ENCODE measurements around the gene OR2G2. TPM values are rescaled to one million over a fixed set of nuclear protein-coding genes. Genes with fewer than 3 reads are reported as not detected.

Gene OR2G2
- total and polyA plus RNA-seq, 2 of the 13 experiments (the other 11 are each of a cell fraction or from before 2014, with no cell fraction given), result not detected

- Histone ChIP-seq H3K27ac (ENCODE audit: extremely low read length, insufficient read depth, low read length) (no peak overlapping the region), H2AFZ (ENCODE audit: low read length) (no peak overlapping the region), H3K36me3 (replicated peaks in 1 of 2; ENCODE audit: control insufficient read depth in 1 of 2, insufficient read depth in 2 of 2, low read length in 2 of 2) (no peaks in the 10 kb centered on the region), H4K20me1 (ENCODE audit: insufficient read depth, low read length) (no peaks in the 10 kb centered on the region), H3K4me1 (ENCODE audit: insufficient read depth, low read length) (no peaks in the 10 kb centered on the region), H3K27me3 (ENCODE audit: control insufficient read depth in 1 of 2, insufficient read depth in 2 of 2, low read length in 2 of 2) (peaks cover 0 to 4% of the 10 kb centered on the region in 2 experiments; a peak in 3 of 5 replicates), H3K4me3 (replicated peaks in 1 of 3; ENCODE audit: insufficient read depth in 1 of 3, low read depth in 2 of 3, low read length in 3 of 3) (no peak overlapping the region), H3K4me2 (ENCODE audit: low read depth, low read length) (no peak overlapping the region), H3K9ac (ENCODE audit: insufficient read depth, low read depth, low read length) (no peak overlapping the region), H3K9me3 (ENCODE audit: low read length) (no peaks in the 10 kb centered on the region), H3K79me2 (ENCODE audit: insufficient read depth, low read length) (no peaks in the 10 kb centered on the region)
- no TSS peak for BruUV-seq (replicated peaks)
- intact Hi-C loops (cut with micrococcal nuclease; ENCODE audit: unreplicated experiment) (no loop called here), in situ Hi-C loops (cut with HindIII; ENCODE audit: extremely low pct_ligation_motif_present, low pct_unique_long_range_greater_than_20kb) (no loop called here)
- no peak for DNase-seq (ENCODE audit: low spot score)
- TF ChIP-seq ERF (CRISPR knock-in tag; IDR thresholded peaks at IDR 0.05) (no peak), ATF7 (IDR thresholded peaks at IDR 0.05) (no peak), ATF7 (CRISPR knock-in tag; IDR thresholded peaks at IDR 0.05) (no peak), NCOA2 (CRISPR knock-in tag; IDR thresholded peaks at IDR 0.05) (no peak), ZNF597 (CRISPR knock-in tag; IDR thresholded peaks at IDR 0.05) (no peak), POLR2G (IDR thresholded peaks at IDR 0.05; ENCODE audit: low read depth, low read length) (no peak), KMT2A (CRISPR knock-in tag; IDR thresholded peaks at IDR 0.05) (no peak), ZBTB1 (CRISPR knock-in tag; IDR thresholded peaks at IDR 0.05; ENCODE audit: borderline replicate concordance) (no peak), ZNF678 (CRISPR knock-in tag; IDR thresholded peaks at IDR 0.05) (no peak), HDAC2 (CRISPR knock-in tag; IDR thresholded peaks at IDR 0.05) (no peak), ZNF841 (CRISPR knock-in tag; IDR thresholded peaks at IDR 0.05; ENCODE audit: borderline replicate concordance) (no peak), NRL (CRISPR knock-in tag; IDR thresholded peaks at IDR 0.05; ENCODE audit: borderline replicate concordance) (no peak), SOX13 (IDR thresholded peaks at IDR 0.05) (no peak), SOX13 (CRISPR knock-in tag; conservative IDR thresholded peaks at IDR 0.05 in 1 of 2, IDR thresholded peaks at IDR 0.05 in 1 of 2) (no peak), SSRP1 (CRISPR knock-in tag; IDR thresholded peaks at IDR 0.05) (no peak), PHF5A (CRISPR knock-in tag; IDR thresholded peaks at IDR 0.05; ENCODE audit: low read depth, unreplicated experiment) (no peak), KMT2B (CRISPR knock-in tag; IDR thresholded peaks at IDR 0.05) (no peak), ZNF20 (CRISPR knock-in tag; IDR thresholded peaks at IDR 0.05) (no peak)
- TF ChIP-seq, protein P1, sequence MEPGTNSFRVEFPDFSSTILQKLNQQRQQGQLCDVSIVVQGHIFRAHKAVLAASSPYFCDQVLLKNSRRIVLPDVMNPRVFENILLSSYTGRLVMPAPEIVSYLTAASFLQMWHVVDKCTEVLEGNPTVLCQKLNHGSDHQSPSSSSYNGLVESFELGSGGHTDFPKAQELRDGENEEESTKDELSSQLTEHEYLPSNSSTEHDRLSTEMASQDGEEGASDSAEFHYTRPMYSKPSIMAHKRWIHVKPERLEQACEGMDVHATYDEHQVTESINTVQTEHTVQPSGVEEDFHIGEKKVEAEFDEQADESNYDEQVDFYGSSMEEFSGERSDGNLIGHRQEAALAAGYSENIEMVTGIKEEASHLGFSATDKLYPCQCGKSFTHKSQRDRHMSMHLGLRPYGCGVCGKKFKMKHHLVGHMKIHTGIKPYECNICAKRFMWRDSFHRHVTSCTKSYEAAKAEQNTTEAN (CRISPR knock-in tag; conservative IDR thresholded peaks at IDR 0.05), result no peak
- POLR2A ChIA-PET, result no interaction called here
- WGBS (ENCODE audit: low lambda C conversion rate), result 24% methylated on average over 10 of the region's 10 CpGs
- FAIRE-seq, result no peak
- ATAC-seq, result no peak
- CTCF ChIA-PET (ENCODE audit: low intra/inter-chr PET ratio, low total read pairs), result no interaction called here
Observed at GRCh38 chr1:247561711-247562110, 26.4 kb upstream of the OR2G2 start.
